Transverse colon (tissue), 4 donors: ENCODE data around the gene RIMBP2.

Source experiments
- CTCF ChIP-seq, 5 experiments: fragments of 200-600 bp in 3 of 5; fragments of 450-650 bp in 2 of 5; sonication (generic) in 3 of 5; IDR thresholded peaks; 1 replicate in 2 of 5; 2 replicates in 3 of 5; pipeline ENCODE4 v1.5.1; 2016 to 2017; ENCODE audit warnings: antibody characterized with exemption in 5 of 5, inconsistent platforms in 3 of 5, mild to moderate bottlenecking in 2 of 5, moderate library complexity in 1 of 5
- POLR2AphosphoS5 ChIP-seq, 3 donors: sonication (generic); formaldehyde crosslinking; IDR thresholded peaks; one replicate each; pipeline ENCODE4 v1.6.1; 2016; ENCODE audit warnings: antibody characterized with exemption in 3 of 3

GRCh38 chr12:130470969-130471368 lies 245.1 kb downstream of the RIMBP2 start:
- TF ChIP-seq CTCF (IDR thresholded peaks at IDR 0.05): no peak
- TF ChIP-seq POLR2AphosphoS5 (IDR thresholded peaks at IDR 0.05): no peak
